Panc1 (cell line): ENCODE measurements around the gene AADAC. TPM values are rescaled to one million over a fixed set of nuclear protein-coding genes. Genes with fewer than 3 reads are reported as not detected.

Experiments
- ATAC-seq: fragments of 200-7000 bp; cut with Tn5 transposase; 2 replicates; pipeline ENCODE4 v1.9.1; 2020; ENCODE audit warnings: mild to moderate bottlenecking, moderate library complexity
- BruUV-seq: library from RNA; stranded (reverse); fragments of 400-500 nt; replicated peaks from 2 replicates; lab custom pipeline; 2021; lab: Mats Ljungman, UMichigan
- CTCF ChIA-PET: fragments of 300-600 bp; sonication (Branson Sonifier 250); formaldehyde crosslinking; loops from one replicate; lab custom pipeline; 2022; ENCODE audit warnings: antibody characterized with exemption; lab: Charles Lee
- POLR2A ChIA-PET: fragments of 300-600 bp; sonication (Branson Sonifier 250); formaldehyde crosslinking; loops from one replicate; lab custom pipeline; 2022; ENCODE audit warnings: antibody characterized with exemption; lab: Charles Lee
- DNase-seq: peaks from one replicate; pipeline ENCODE4 v3.0.0-alpha.2; 2010; ENCODE audit warnings: low read depth, low spot score
- H3K27ac ChIP-seq: 2 replicates; pipeline ENCODE4 v1.5.1; 2011; ENCODE audit warnings: mild to moderate bottlenecking, low read length, inconsistent platforms
- H3K27me3 ChIP-seq: fragments of 200-500 bp; sonication (Bioruptor generic); 2 replicates; pipeline ENCODE4 v1.6.0; 2014; ENCODE audit warnings: low read length, inconsistent platforms; ENCODE audit not compliant: control insufficient read depth, insufficient read depth
- H3K36me3 ChIP-seq: fragments of 200-500 bp; sonication (Bioruptor generic); 2 replicates; pipeline ENCODE4 v1.5.1; 2014; ENCODE audit warnings: inconsistent platforms, mild to moderate bottlenecking, low read length, moderate library complexity; ENCODE audit not compliant: control insufficient read depth, insufficient read depth
- H3K4me1 ChIP-seq: 2 replicates; pipeline ENCODE4 v1.5.1; 2011; ENCODE audit warnings: inconsistent platforms, mild to moderate bottlenecking, low read length, moderate library complexity; ENCODE audit not compliant: control insufficient read depth, insufficient read depth
- H3K4me3 ChIP-seq, 2 experiments: 2 replicates each; pipeline ENCODE4 v1.5.1; 2011 to 2012; ENCODE audit warnings: low read depth in 2 of 2, low read length in 2 of 2, mild to moderate bottlenecking in 2 of 2, inconsistent platforms in 1 of 2, moderate library complexity in 1 of 2
- H3K9me3 ChIP-seq: fragments of 200-500 bp; sonication (Bioruptor generic); 2 replicates; pipeline ENCODE4 v1.5.1; 2014; ENCODE audit warnings: low read depth, mild to moderate bottlenecking, inconsistent platforms, low read length, moderate library complexity; ENCODE audit not compliant: control insufficient read depth, insufficient read depth
- SIN3A ChIP-seq: IDR thresholded peaks from 2 replicates; pipeline ENCODE4 v1.6.1; 2012; ENCODE audit warnings: low read depth, mild to moderate bottlenecking, low read length, moderate library complexity, borderline replicate concordance; ENCODE audit not compliant: insufficient read depth
- TCF7L2 ChIP-seq: IDR thresholded peaks from 2 replicates; pipeline ENCODE4 v1.6.1; 2011; ENCODE audit warnings: mild to moderate bottlenecking, low read depth, low read length, inconsistent platforms
- in situ Hi-C: cut with HindIII; loops from 2 replicates; pipeline ENCODE4 v1.10.0; 2016; ENCODE audit warnings: low sequenced_read_pairs, low pct_unique_long_range_greater_than_20kb
- intact Hi-C: fragments of 100-400 bp; cut with micrococcal nuclease; formaldehyde crosslinking; loops from one replicate; pipeline ENCODE4 v1.10.0; 2022; ENCODE audit not compliant: unreplicated experiment
- total RNA-seq: library from RNA; stranded (reverse); gene quantifications from one replicate; pipeline ENCODE4 v1.2.1, GENCODE V29; 2021; ENCODE audit not compliant: unreplicated experiment
- TF ChIP-seq, protein P1 (sequence below): fragments of 450-650 bp; IDR thresholded peaks from 2 replicates; pipeline ENCODE4 v1.5.1; 2017; ENCODE audit warnings: mild to moderate bottlenecking
- TF ChIP-seq, protein P2 (sequence below), 2 experiments: IDR thresholded peaks; 2 replicates each; pipeline ENCODE4 v1.6.1; 2011 to 2012; ENCODE audit warnings: low read depth in 2 of 2, control low read depth in 1 of 2, low read length in 1 of 2, mild to moderate bottlenecking in 1 of 2, moderate library complexity in 1 of 2; ENCODE audit not compliant: insufficient read depth in 1 of 2

Gene AADAC
- total RNA-seq, 1 experiment from 2014 or later = 0.26 TPM

DNA sequence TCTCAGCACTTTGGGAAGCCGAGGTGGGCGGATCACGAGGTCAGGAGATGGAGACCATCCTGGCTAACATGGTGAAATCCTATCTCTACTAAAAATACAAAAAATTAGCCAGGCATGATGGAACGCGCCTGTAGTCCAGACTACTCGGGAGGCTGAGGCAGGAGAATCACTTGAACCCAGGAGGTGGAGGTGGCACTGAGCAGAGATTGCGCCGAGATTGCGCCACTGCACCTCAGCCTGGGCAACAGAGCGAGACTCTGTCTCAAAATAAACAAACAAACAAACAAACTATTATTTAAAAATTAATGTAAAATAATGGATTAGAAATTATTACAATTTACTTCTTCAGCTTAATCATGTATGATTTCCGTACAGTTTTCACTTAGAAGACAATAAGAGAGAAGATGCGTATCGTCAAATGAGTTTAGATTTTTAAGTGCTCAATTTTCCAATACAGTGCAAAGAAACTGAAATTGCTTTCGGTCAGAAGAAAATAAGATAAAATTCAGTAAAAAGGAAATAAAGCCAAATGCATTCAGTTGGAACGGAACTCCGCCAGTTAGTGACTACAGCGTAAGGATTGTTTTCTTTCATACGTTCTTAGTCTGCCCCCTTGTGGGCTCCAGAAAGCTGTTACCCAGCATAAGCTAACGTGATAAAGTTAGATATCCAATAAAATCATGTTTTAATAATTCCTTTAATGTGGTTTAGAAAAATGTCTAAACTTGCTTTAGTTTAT lies 24.8 kb downstream of the AADAC start:
- intact Hi-C loops = loop anchor here (1.0 to 5.0 kb wide), 4 partner anchors 370 to 610 kb away; no protein-coding TSS in a partner anchor
- Histone ChIP-seq H3K27me3 (no peaks in the 10 kb centered on the region), H3K4me3 (peak overlapping the region; percentile 13 to 26; a peak in 2 of 4 replicates), H3K9me3 (no peaks in the 10 kb centered on the region), H3K4me1 (peaks cover 7% of the 10 kb centered on the region), H3K36me3 (no peaks in the 10 kb centered on the region), H3K27ac (no peak overlapping the region)
- TF ChIP-seq, protein P1, sequence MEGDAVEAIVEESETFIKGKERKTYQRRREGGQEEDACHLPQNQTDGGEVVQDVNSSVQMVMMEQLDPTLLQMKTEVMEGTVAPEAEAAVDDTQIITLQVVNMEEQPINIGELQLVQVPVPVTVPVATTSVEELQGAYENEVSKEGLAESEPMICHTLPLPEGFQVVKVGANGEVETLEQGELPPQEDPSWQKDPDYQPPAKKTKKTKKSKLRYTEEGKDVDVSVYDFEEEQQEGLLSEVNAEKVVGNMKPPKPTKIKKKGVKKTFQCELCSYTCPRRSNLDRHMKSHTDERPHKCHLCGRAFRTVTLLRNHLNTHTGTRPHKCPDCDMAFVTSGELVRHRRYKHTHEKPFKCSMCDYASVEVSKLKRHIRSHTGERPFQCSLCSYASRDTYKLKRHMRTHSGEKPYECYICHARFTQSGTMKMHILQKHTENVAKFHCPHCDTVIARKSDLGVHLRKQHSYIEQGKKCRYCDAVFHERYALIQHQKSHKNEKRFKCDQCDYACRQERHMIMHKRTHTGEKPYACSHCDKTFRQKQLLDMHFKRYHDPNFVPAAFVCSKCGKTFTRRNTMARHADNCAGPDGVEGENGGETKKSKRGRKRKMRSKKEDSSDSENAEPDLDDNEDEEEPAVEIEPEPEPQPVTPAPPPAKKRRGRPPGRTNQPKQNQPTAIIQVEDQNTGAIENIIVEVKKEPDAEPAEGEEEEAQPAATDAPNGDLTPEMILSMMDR = peak; percentile 83; the same call in 1 of the 2 replicates
- TF ChIP-seq, protein P2, sequence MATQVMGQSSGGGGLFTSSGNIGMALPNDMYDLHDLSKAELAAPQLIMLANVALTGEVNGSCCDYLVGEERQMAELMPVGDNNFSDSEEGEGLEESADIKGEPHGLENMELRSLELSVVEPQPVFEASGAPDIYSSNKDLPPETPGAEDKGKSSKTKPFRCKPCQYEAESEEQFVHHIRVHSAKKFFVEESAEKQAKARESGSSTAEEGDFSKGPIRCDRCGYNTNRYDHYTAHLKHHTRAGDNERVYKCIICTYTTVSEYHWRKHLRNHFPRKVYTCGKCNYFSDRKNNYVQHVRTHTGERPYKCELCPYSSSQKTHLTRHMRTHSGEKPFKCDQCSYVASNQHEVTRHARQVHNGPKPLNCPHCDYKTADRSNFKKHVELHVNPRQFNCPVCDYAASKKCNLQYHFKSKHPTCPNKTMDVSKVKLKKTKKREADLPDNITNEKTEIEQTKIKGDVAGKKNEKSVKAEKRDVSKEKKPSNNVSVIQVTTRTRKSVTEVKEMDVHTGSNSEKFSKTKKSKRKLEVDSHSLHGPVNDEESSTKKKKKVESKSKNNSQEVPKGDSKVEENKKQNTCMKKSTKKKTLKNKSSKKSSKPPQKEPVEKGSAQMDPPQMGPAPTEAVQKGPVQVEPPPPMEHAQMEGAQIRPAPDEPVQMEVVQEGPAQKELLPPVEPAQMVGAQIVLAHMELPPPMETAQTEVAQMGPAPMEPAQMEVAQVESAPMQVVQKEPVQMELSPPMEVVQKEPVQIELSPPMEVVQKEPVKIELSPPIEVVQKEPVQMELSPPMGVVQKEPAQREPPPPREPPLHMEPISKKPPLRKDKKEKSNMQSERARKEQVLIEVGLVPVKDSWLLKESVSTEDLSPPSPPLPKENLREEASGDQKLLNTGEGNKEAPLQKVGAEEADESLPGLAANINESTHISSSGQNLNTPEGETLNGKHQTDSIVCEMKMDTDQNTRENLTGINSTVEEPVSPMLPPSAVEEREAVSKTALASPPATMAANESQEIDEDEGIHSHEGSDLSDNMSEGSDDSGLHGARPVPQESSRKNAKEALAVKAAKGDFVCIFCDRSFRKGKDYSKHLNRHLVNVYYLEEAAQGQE (IDR thresholded peaks at IDR 0.05; ENCODE audit: insufficient read depth in 1 of 2, low read depth in 2 of 2, low read length in 1 of 2) = no peak
- BruUV-seq = no TSS peak
- DNase-seq = peak; percentile 33
- peak; percentile 97 for ATAC-seq
- CTCF ChIA-PET = interaction anchor here (0.5 to 2.2 kb wide), 6 partner anchors 9 to 413 kb away, joined by 3 to 24 read pairs (median 4); no protein-coding TSS in a partner anchor
- in situ Hi-C loops = no loop called here
- POLR2A ChIA-PET = no interaction called here

DNA sequence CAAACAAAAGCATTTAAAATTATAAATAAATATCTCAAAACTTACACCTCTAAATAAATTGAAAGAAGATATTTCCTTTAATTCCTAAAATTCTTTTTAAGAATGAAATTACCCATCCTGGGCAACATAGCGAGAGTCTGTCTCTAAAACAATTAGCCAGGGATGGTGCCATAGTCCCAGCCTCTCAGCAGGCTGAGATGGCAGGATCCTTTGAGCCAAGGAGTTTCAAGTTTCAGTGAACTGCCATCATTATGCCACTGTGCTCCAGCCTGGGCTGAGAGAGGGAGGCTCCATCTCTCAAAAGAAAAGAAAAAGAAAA lies 25.4 kb downstream of the AADAC start:
- Histone ChIP-seq H3K27ac (no peak overlapping the region), H3K9me3 (no peaks in the 10 kb centered on the region), H3K4me1 (peaks cover 7% of the 10 kb centered on the region), H3K36me3 (no peaks in the 10 kb centered on the region), H3K4me3 (no peak overlapping the region), H3K27me3 (no peaks in the 10 kb centered on the region)
- TF ChIP-seq, protein P2 (IDR thresholded peaks at IDR 0.05; ENCODE audit: insufficient read depth in 1 of 2, low read depth in 2 of 2, low read length in 1 of 2) = no peak
- TF ChIP-seq, protein P1 = peak; percentile 70
- no peak for TF ChIP-seq TCF7L2
- TF ChIP-seq SIN3A = no peak
- ChIA-PET CTCF (interaction anchor here (0.5 to 2.2 kb wide), 6 partner anchors 8 to 413 kb away, joined by 3 to 24 read pairs (median 4); no protein-coding TSS in a partner anchor), POLR2A (no interaction called here)
- intact Hi-C loops = loop anchor here (1.0 to 5.0 kb wide), 4 partner anchors 371 to 611 kb away; no protein-coding TSS in a partner anchor
- in situ Hi-C loops = no loop called here
- ATAC-seq (peak; percentile 46; the same call in 1 of the 2 replicates), DNase-seq (no peak)
- BruUV-seq = no TSS peak
